Keratinocyte (primary cell): Measurements from ENCODE around the gene GNG10. TPM values are rescaled to one million over a fixed set of nuclear protein-coding genes. Genes with fewer than 3 reads are reported as not detected.

Experiments
- DNase-seq: peaks from one replicate; pipeline ENCODE4 v3.0.0-alpha.2; 2011; ENCODE audit warnings: low read depth, missing footprints, low spot score
- FAIRE-seq: peaks from 2 replicates; lab custom pipeline; 2011; peaks lifted over from hg19 to GRCh38; lab: Jason Lieb, UNC
- H2AFZ ChIP-seq: 2 replicates; pipeline ENCODE4 v1.6.0; 2012; ENCODE audit warnings: low read length, control low read depth, inconsistent platforms; ENCODE audit not compliant: control insufficient read depth
- H3K27ac ChIP-seq: 2 replicates; pipeline ENCODE4 v1.5.1; 2011; ENCODE audit warnings: low read length; ENCODE audit not compliant: control insufficient read depth, insufficient read depth
- H3K27me3 ChIP-seq: 3 replicates; pipeline ENCODE4 v1.6.0; 2011; ENCODE audit warnings: low read length; ENCODE audit not compliant: control insufficient read depth, insufficient read depth; ENCODE audit errors: extremely low read depth
- H3K36me3 ChIP-seq, 2 experiments: 2 replicates in 1 of 2; 3 replicates in 1 of 2; pipeline ENCODE4 v1.5.1; 2011; ENCODE audit warnings: low read length in 2 of 2, mild to moderate bottlenecking in 1 of 2; ENCODE audit not compliant: control insufficient read depth in 2 of 2, insufficient read depth in 2 of 2; ENCODE audit errors: extremely low read depth in 1 of 2
- H3K4me1 ChIP-seq: 3 replicates; pipeline ENCODE4 v1.5.1; 2011; ENCODE audit warnings: low read length; ENCODE audit not compliant: control insufficient read depth, insufficient read depth; ENCODE audit errors: extremely low read depth
- H3K4me2 ChIP-seq: 3 replicates; pipeline ENCODE4 v1.6.0; 2011; ENCODE audit warnings: low read depth, low read length; ENCODE audit not compliant: control insufficient read depth, insufficient read depth; ENCODE audit errors: extremely low read depth
- H3K4me3 ChIP-seq, 3 experiments: fragments of 200-600 bp in 1 of 3; sonication (generic) in 1 of 3; 2 replicates in 2 of 3; 3 replicates in 1 of 3; pipeline ENCODE4 v1.5.1; 2011 to 2016; ENCODE audit warnings: low read length in 3 of 3, mild to moderate bottlenecking in 3 of 3, control low read depth in 2 of 3, inconsistent platforms in 1 of 3, low read depth in 1 of 3, mixed read lengths in 1 of 3, mixed run types in 1 of 3, moderate library complexity in 1 of 3; ENCODE audit not compliant: control insufficient read depth in 2 of 3, insufficient read depth in 2 of 3; ENCODE audit errors: extremely low read depth in 1 of 3
- H3K79me2 ChIP-seq: 2 replicates; pipeline ENCODE4 v1.6.0; 2012; ENCODE audit warnings: low read length; ENCODE audit not compliant: control insufficient read depth, insufficient read depth
- H3K9ac ChIP-seq: 3 replicates; pipeline ENCODE4 v1.6.0; 2011; ENCODE audit warnings: low read length; ENCODE audit not compliant: control insufficient read depth, insufficient read depth; ENCODE audit errors: extremely low read depth
- H3K9me1 ChIP-seq: 3 replicates; pipeline ENCODE4 v1.6.0; 2011; ENCODE audit warnings: low read length; ENCODE audit not compliant: control insufficient read depth, insufficient read depth; ENCODE audit errors: extremely low read depth
- H3K9me3 ChIP-seq: 2 replicates; pipeline ENCODE4 v1.5.1; 2012; ENCODE audit warnings: low read depth, low read length; ENCODE audit not compliant: control insufficient read depth
- H4K20me1 ChIP-seq: 3 replicates; pipeline ENCODE4 v1.6.0; 2011; ENCODE audit warnings: low read length; ENCODE audit not compliant: control insufficient read depth, insufficient read depth; ENCODE audit errors: extremely low read depth
- CTCF ChIP-seq, 3 experiments: IDR thresholded peaks in 1 of 3; conservative IDR thresholded peaks in 1 of 3; optimal IDR thresholded peaks in 1 of 3; 2 replicates in 2 of 3; 3 replicates in 1 of 3; pipeline versions ENCODE3 to v1.5.1; 2011; ENCODE audit warnings: low read length in 3 of 3, mild to moderate bottlenecking in 3 of 3, moderate library complexity in 2 of 3, control low read depth in 1 of 3, inconsistent platforms in 1 of 3; ENCODE audit not compliant: insufficient read depth in 2 of 3; ENCODE audit errors: extremely low read depth in 1 of 3
- EZH2 ChIP-seq: IDR thresholded peaks from one replicate; pipeline ENCODE4 v1.6.1; 2012; ENCODE audit warnings: inconsistent platforms, mild to moderate bottlenecking, low read length, moderate library complexity
- dilution Hi-C: fragments of 300-500 bp; cut with MboI; formaldehyde crosslinking; loops from one replicate; pipeline ENCODE4 v1.7.0; 2020; ENCODE audit warnings: low sequenced_read_pairs; ENCODE audit not compliant: extremely low pct_ligation_motif_present
- polyA plus RNA-seq, 5 experiments: library from polyadenylated mRNA; depleted of rRNA in 3 of 5; stranded (reverse) in 3 of 5; stranded (forward) in 1 of 5; unstranded in 1 of 5; fragments of >200 nt; gene quantifications; 1 replicate in 1 of 5; 2 replicates in 3 of 5; 3 replicates in 1 of 5; pipeline versions ENCODE4 v1.2.1 to v1.2.3, GENCODE V29; 2011 to 2012; ENCODE audit warnings: missing spikeins in 2 of 5, low read depth in 1 of 5, low replicate concordance in 1 of 5

Gene GNG10
- polyA plus RNA-seq, 1 donor (not counting 4 experiments of a cell fraction or from before 2014, with no cell fraction given), result 89.8 TPM

- Histone ChIP-seq H3K27me3 (no peaks in the 10 kb centered on the region), H3K9ac (peak overlapping the region; percentile 93), H3K9me1 (peaks cover 3% of the 10 kb centered on the region), H3K4me3 (peak overlapping the region; percentile 91 to 98 (median 94)), H4K20me1 (no peaks in the 10 kb centered on the region), H3K4me1 (peaks cover 13% of the 10 kb centered on the region), H3K4me2 (peak overlapping the region; percentile 97), H2AFZ (peak overlapping the region; percentile 99), H3K27ac (peak overlapping the region; percentile 53), H3K79me2 (peaks cover 47% of the 10 kb centered on the region), H3K9me3 (no peaks in the 10 kb centered on the region), H3K36me3 (no peaks in the 10 kb centered on the region)
- TF ChIP-seq CTCF (optimal IDR thresholded peaks at IDR 0.05 in 1 of 3, IDR thresholded peaks at IDR 0.05 in 1 of 3, conservative IDR thresholded peaks at IDR 0.05 in 1 of 3; ENCODE audit: extremely low read depth in 1 of 3, insufficient read depth in 2 of 3, low read length in 3 of 3), result no peak
- FAIRE-seq, result peak; percentile 84
- no peak for DNase-seq
- dilution Hi-C loops, result no loop called here
Measured at GRCh38 chr9:111630964-111631213, 30.5 kb upstream of the GNG10 start.

- dilution Hi-C loops, result no loop called here
- peak within 1 kb of the TSS; percentile 99 for H2AFZ ChIP-seq
Measured at GRCh38 chr9:111631214-111631971, 30.0 kb upstream of the GNG10 start, which contains the start of gene DNAJC25. Gene DNAJC25, plus strand, starts transcription at chr9:111631334. Its CDS starts 74 bp downstream, at chr9:111631408.

More at GRCh38 chr9:111631214-111631971, 30.0 kb upstream of the GNG10 start, which contains the start of gene DNAJC25:
- FAIRE-seq (no peak), DNase-seq (peak; percentile 94)
- peak within 1 kb of the TSS; percentile 80 for H3K27ac ChIP-seq
- no peaks in the 10 kb centered on the region for H4K20me1 ChIP-seq
- peak within 1 kb of the TSS; percentile 97 for H3K4me2 ChIP-seq
- peak within 1 kb of the TSS; percentile 91 to 98 (median 94) for H3K4me3 ChIP-seq
- no peaks in the 10 kb centered on the region for H3K9me3 ChIP-seq
- no peaks in the 10 kb centered on the region for H3K36me3 ChIP-seq
- TF ChIP-seq EZH2 (no peak), CTCF (optimal IDR thresholded peaks at IDR 0.05 in 1 of 3, IDR thresholded peaks at IDR 0.05 in 1 of 3, conservative IDR thresholded peaks at IDR 0.05 in 1 of 3; ENCODE audit: extremely low read depth in 1 of 3, insufficient read depth in 2 of 3, low read length in 3 of 3) (no peak)
- H3K79me2 ChIP-seq, result peaks cover 50% of the 10 kb centered on the region
- H3K4me1 ChIP-seq, result peaks cover 13% of the 10 kb centered on the region
- peaks cover 3% of the 10 kb centered on the region for H3K9me1 ChIP-seq
- H3K27me3 ChIP-seq, result no peaks in the 10 kb centered on the region
- H3K9ac ChIP-seq, result peak within 1 kb of the TSS; percentile 93
